ENCODE results near the gene MBTD1.
"Not testable (repeated sequence)": the region's sequence is repeated elsewhere in the genome, so short reads cannot be mapped to it uniquely, and the experiment has no call there.

Gene MBTD1

DNA sequence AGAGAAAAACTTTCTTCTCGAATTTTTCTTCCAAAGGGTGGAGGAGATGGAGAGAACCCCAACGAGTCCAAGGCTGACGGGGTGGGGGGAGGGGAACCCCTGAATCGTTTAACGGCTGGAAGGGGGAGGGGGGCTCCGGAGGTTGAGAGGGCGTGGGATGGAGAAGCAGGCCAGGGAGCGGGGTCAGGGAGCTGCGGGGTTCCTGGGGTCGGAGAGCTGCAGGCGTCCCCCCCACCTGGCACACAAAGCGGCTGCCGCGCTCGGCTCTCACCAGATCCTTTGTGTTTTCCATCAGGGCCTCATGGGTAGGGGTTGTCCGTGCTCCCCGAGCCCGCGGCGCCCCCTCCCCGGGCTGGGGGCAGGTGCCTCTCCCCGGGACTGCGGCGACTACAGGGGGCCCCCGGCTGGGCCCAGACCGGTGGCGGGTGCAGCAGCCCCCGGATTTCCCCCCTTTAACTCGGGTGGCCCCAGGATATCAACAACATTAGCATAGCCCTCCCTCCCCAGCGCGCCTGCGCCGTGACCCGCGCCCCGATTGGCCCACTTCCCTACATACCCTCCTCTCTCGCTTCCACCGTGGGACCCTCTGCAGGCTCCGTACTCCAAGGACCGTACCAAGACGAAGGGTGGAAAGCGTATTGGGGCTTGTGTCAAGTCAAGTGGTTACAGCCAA, at the start of gene MBTD1:
Gene MBTD1, minus strand, starts transcription at position 486 of the 673 bp plus-strand sequence. CDS start 34,888 bp downstream, outside the sequence.
- H3K4me3 ChIP-seq (ENCODE audit: control insufficient read depth, low read depth, low read length) = peak within 1 kb of the TSS; percentile 79
- TF ChIP-seq, protein P1, sequence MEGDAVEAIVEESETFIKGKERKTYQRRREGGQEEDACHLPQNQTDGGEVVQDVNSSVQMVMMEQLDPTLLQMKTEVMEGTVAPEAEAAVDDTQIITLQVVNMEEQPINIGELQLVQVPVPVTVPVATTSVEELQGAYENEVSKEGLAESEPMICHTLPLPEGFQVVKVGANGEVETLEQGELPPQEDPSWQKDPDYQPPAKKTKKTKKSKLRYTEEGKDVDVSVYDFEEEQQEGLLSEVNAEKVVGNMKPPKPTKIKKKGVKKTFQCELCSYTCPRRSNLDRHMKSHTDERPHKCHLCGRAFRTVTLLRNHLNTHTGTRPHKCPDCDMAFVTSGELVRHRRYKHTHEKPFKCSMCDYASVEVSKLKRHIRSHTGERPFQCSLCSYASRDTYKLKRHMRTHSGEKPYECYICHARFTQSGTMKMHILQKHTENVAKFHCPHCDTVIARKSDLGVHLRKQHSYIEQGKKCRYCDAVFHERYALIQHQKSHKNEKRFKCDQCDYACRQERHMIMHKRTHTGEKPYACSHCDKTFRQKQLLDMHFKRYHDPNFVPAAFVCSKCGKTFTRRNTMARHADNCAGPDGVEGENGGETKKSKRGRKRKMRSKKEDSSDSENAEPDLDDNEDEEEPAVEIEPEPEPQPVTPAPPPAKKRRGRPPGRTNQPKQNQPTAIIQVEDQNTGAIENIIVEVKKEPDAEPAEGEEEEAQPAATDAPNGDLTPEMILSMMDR (IDR thresholded peaks at IDR 0.05; ENCODE audit: control insufficient read depth, insufficient read depth, low read depth, low read length, missing control alignments) = no peak
- peak; percentile 86 for DNase-seq (ENCODE audit: low read depth)

DNA sequence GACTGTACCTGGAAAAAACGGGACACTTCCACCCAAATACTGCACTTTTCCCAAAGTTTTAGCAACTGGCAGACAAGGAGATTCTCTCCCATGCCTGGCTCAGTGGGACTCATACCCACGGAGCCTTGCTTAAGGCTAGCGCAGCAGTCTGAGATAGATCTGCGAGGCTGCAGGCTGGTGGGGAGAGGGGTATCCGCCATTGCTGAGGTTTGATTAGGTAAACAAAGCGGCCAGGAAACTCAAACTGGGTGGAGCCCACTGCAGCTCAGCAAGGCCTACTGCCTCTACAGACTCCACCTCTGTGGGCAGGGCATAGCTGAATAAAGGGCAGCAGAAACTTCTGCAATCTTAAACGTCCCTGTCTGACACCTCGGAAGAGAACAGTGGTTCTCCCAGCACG, 45.3 kb upstream of the MBTD1 start:
- TF ChIP-seq, protein P1 (IDR thresholded peaks at IDR 0.05; ENCODE audit: control insufficient read depth, insufficient read depth, low read depth, low read length, missing control alignments) = no peak
- DNase-seq (ENCODE audit: low read depth) = no peak
- H3K4me3 ChIP-seq (ENCODE audit: control insufficient read depth, low read depth, low read length) = no peak overlapping the region

DNA sequence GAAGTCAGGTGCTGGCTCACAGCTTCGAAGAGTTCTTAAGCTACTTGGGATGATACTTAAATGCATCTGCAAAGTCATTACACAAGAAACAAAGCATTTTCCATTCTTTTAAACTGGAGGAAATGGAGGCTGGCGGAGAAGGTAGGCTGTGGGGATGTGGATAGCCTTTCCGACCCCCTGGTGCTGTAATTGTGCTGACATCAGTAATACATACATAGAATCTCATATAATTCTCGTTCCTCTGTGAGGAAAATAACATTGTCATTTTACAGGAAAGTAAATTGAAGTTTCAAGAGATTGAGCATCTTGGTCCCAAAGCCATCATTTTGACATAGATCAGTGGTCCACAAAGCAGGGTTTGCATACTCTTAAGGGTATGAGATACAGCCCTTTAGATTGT, 40.0 kb upstream of the MBTD1 start:
- H3K4me3 ChIP-seq (ENCODE audit: control insufficient read depth, low read depth, low read length) = no peak overlapping the region
- DNase-seq (ENCODE audit: low read depth) = no peak
- TF ChIP-seq, protein P1 (IDR thresholded peaks at IDR 0.05; ENCODE audit: control insufficient read depth, insufficient read depth, low read depth, low read length, missing control alignments) = no peak

DNA sequence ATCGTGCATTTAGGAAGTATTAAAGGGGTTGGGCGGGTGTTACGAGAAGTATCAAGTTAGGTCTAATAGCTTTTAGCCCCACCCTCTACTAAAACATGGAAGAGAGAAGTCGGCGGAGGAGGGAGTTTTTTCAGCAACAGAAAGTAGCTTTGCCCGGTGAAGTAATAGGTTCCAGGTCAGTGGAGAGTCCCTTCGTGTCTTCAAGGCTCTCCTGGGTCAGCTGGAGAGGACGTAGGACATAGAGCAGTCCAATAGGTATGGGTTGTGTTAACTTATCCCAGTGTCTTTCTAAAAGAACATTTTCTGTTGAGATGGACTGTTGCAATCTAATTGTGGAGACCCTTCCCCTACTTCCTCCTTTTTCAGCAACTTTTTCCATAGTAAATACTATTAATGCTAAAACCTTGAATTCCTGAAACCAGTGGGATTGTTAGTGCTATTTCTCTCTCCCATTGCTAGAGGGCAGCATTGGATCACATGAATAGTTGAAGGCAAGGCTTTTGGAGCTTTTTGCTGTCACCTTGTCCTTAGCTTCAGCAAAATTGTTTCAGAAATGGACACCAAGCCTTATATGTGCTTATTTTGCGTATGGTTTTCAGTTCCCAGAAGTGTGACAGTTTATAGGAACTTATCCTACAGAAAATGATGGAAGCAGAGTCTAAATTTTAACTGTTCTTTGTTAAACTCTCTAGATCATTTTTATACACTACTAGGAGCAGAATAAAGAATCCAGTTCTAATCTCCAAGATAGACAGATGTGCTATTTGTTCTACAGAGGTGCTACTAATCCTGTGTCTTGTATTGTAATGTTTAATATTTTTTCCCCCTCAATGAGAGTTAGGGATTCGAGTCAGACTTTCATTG, 38.9 kb upstream of the MBTD1 start:
- no peak for DNase-seq (ENCODE audit: low read depth)
- H3K4me3 ChIP-seq (ENCODE audit: control insufficient read depth, low read depth, low read length) = no peak overlapping the region
- TF ChIP-seq, protein P1 (IDR thresholded peaks at IDR 0.05; ENCODE audit: control insufficient read depth, insufficient read depth, low read depth, low read length, missing control alignments) = peak; percentile 76

DNA sequence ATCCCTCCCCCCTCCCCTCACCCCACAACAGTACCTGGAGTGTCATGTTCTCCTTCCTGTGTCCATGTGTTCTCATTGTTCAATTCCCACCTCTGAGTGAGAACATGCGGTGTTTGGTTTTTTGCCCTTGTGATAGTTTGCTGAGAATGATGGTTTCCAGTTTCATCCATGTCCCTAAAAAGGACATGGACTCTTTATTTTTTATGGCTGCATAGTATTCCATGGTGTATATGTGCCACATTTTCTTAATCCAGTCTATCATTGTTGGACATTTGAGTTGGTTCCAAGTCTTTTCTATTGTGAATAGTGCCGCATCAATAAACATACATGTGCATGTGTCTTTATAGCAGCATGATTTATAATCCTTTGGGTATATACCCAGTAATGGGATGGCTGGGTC, 34.5 kb upstream of the MBTD1 start:
- H3K4me3 ChIP-seq (ENCODE audit: control insufficient read depth, low read depth, low read length); DNase-seq (ENCODE audit: low read depth): not testable (repeated sequence)

DNA sequence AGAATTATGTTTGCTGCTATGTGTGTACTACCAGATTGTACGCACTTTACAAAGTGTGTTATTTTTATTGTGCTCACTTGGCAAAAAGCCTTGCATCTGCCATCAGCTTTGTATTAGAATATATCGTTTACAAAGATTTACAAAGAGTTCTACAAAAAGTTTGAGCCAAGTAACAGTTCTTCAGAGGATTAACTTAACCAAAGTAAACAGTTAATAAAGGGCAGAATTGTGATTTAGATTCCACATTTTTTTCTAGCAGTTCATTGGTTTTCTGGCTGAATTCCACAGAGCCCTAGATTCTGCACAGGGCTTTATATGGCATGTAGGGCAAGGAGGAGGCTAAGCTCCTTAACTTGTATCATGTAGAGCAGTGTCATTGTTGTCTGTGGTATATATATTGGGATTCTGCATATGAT, 29.9 kb upstream of the MBTD1 start:
- DNase-seq (ENCODE audit: low read depth) = no peak
- TF ChIP-seq, protein P1 (IDR thresholded peaks at IDR 0.05; ENCODE audit: control insufficient read depth, insufficient read depth, low read depth, low read length, missing control alignments) = no peak
- H3K4me3 ChIP-seq (ENCODE audit: control insufficient read depth, low read depth, low read length) = no peak overlapping the region

DNA sequence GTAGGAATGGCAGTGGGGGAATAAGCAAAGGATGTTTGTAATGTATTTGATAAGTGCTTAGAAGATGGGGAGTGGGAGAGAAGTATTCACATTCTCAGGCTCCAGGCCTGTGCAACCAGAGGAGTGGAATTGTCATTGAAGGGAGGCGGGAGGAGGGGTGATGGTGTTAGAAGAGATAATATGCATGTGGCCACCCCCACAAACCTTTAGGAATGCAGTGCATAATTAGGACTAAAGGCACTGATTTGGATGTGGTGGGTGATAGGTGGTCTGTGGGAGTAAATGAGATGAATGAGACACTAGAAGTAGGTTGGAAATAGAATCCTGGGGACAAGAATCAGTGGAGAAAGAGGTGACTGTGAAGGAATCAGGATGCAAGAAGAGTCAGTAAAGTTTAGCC, 27.6 kb upstream of the MBTD1 start:
- no peak for DNase-seq (ENCODE audit: low read depth)
- TF ChIP-seq, protein P1 (IDR thresholded peaks at IDR 0.05; ENCODE audit: control insufficient read depth, insufficient read depth, low read depth, low read length, missing control alignments) = no peak
- no peak overlapping the region for H3K4me3 ChIP-seq (ENCODE audit: control insufficient read depth, low read depth, low read length)

All from AG09309 (cell line).